Measurements from ENCODE around the gene OCLN. TPM values are rescaled to one million over a fixed set of nuclear protein-coding genes. Genes with fewer than 3 reads are reported as not detected.

Gene OCLN
- total RNA-seq, 2 donors from 2014 or later = 117 to 124 TPM

DNA sequence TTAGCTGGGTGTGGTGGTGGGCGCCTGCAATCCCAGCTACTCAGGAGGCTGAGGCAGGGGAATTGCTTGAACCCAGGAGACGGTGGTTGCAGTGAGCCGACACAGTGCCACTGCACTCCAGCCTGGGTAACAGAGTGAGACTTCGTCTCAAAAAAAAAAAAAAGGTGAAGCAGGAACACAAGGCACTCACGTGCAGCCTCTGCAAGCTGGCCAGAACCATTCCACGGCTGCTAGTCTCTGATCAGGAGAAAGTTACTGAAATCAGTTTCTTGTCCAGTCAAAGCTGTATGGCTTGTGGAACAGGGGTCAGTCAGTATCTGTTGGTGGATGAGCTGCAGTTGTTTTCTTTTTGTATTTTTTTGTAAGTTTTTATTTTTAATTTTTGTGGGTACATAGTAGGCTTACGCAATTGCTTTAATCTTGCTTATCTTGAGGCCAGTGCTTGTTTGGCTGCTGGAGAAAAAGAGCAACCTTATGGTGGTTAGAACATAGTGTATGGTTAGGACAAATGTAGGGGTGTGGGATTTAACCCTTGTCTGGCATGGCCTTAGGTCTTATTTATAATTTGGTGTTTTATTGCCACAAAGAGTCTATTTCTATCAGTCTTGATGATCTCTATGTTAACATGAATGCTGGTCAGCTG lies 34.7 kb downstream of the OCLN start:
- H3K9me3 ChIP-seq (ENCODE audit: control insufficient read depth, low read length) = no peaks in the 10 kb centered on the region
- Mint-ChIP-seq H3K36me3 (ENCODE audit: low read depth) (peaks cover 54% of the 10 kb centered on the region), H3K4me1 (peaks cover 37% of the 10 kb centered on the region), H3K9me3 (no peaks in the 10 kb centered on the region), H3K4me3 (no peak overlapping the region), H3K27ac (no peak overlapping the region), H3K27me3 (ENCODE audit: insufficient read depth) (no peaks in the 10 kb centered on the region)
- H3K27ac ChIP-seq (ENCODE audit: low read depth, low read length) = no peak overlapping the region
- TF ChIP-seq, protein P1, sequence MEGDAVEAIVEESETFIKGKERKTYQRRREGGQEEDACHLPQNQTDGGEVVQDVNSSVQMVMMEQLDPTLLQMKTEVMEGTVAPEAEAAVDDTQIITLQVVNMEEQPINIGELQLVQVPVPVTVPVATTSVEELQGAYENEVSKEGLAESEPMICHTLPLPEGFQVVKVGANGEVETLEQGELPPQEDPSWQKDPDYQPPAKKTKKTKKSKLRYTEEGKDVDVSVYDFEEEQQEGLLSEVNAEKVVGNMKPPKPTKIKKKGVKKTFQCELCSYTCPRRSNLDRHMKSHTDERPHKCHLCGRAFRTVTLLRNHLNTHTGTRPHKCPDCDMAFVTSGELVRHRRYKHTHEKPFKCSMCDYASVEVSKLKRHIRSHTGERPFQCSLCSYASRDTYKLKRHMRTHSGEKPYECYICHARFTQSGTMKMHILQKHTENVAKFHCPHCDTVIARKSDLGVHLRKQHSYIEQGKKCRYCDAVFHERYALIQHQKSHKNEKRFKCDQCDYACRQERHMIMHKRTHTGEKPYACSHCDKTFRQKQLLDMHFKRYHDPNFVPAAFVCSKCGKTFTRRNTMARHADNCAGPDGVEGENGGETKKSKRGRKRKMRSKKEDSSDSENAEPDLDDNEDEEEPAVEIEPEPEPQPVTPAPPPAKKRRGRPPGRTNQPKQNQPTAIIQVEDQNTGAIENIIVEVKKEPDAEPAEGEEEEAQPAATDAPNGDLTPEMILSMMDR (conservative IDR thresholded peaks at IDR 0.05) = no peak
- no peak for DNase-seq
- no peak overlapping the region for H3K4me3 ChIP-seq (ENCODE audit: low read length)
- H3K4me1 ChIP-seq (ENCODE audit: control insufficient read depth, insufficient read depth, low read length) = peaks cover 10% of the 10 kb centered on the region
- H3K36me3 ChIP-seq (ENCODE audit: control insufficient read depth, insufficient read depth, low read length) = peaks cover 47% of the 10 kb centered on the region
- 90 to 96% methylated on average over 7 of the region's 7 CpGs for WGBS, 2 experiments (ENCODE audit: insufficient coverage in 1 of 2, insufficient read length in 1 of 2)
- no peaks in the 10 kb centered on the region for H3K27me3 ChIP-seq (ENCODE audit: control insufficient read depth, insufficient read depth, low read length, poor library complexity, severe bottlenecking)
- H3K9ac ChIP-seq (ENCODE audit: extremely low read depth, low read length, poor library complexity, severe bottlenecking) = no peak overlapping the region

DNA sequence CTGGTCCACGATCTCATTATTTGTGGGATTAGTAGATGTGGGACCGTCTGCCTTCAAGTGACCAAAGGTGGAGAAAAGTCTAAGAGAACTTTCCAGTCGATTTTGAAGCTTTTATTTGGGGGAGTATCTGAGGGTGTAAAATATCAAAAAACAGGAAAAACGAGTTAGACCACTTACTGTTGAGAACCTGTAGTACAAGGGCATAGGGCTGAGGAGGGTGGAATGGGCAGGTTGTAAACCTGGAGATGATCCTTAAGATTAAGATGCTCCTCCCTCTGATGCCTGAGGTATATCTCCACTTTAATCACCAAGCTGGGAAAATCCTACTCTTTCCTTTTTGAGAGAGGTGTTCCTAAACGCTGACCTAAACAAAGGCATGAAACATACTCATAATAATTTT lies 35.4 kb downstream of the OCLN start:
- Mint-ChIP-seq H3K4me1 (peaks cover 37% of the 10 kb centered on the region), H3K4me3 (no peak overlapping the region), H3K27me3 (ENCODE audit: insufficient read depth) (no peaks in the 10 kb centered on the region), H3K27ac (no peak overlapping the region), H3K9me3 (no peaks in the 10 kb centered on the region), H3K36me3 (ENCODE audit: low read depth) (peaks cover 53% of the 10 kb centered on the region)
- Histone ChIP-seq H3K27me3 (ENCODE audit: control insufficient read depth, insufficient read depth, low read length, poor library complexity, severe bottlenecking) (no peaks in the 10 kb centered on the region), H3K9ac (ENCODE audit: extremely low read depth, low read length, poor library complexity, severe bottlenecking) (no peak overlapping the region), H3K4me3 (ENCODE audit: low read length) (no peak overlapping the region), H3K4me1 (ENCODE audit: control insufficient read depth, insufficient read depth, low read length) (peaks cover 10% of the 10 kb centered on the region), H3K9me3 (ENCODE audit: control insufficient read depth, low read length) (no peaks in the 10 kb centered on the region), H3K36me3 (ENCODE audit: control insufficient read depth, insufficient read depth, low read length) (peaks cover 43% of the 10 kb centered on the region), H3K27ac (ENCODE audit: low read depth, low read length) (no peak overlapping the region)
- WGBS, 2 experiments (ENCODE audit: insufficient coverage in 1 of 2, insufficient read length in 1 of 2) = 90 to 92% methylated on average over 4 to 5 of the region's 5 CpGs
- no peak for DNase-seq
- TF ChIP-seq, protein P1 (conservative IDR thresholded peaks at IDR 0.05) = no peak

DNA sequence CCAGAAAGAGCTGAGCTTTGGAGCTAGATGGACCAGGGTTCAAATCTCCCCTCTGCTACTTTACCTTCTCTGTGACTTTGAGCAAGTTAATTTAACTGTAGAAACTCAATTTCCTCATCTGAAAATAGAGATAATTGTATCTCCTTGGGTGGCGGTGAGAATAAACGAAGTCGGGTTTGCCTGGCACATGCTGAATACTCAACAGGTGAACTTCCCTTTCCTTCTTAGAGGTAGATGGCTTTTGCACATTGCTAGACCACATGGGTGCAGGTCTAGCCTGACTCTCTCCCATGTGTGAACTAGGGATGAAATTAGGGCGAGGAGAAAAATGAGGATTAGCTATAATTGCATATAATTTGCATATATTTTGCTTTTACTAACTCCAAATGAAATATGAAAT lies 36.0 kb downstream of the OCLN start:
- no peak overlapping the region for H3K27ac ChIP-seq (ENCODE audit: low read depth, low read length)
- H3K36me3 ChIP-seq (ENCODE audit: control insufficient read depth, insufficient read depth, low read length) = peaks cover 48% of the 10 kb centered on the region
- 94 to 100% methylated on average over 3 of the region's 4 CpGs for WGBS, 2 experiments (ENCODE audit: insufficient coverage in 1 of 2, insufficient read length in 1 of 2)
- Mint-ChIP-seq H3K36me3 (ENCODE audit: low read depth) (peaks cover 57% of the 10 kb centered on the region), H3K27me3 (ENCODE audit: insufficient read depth) (no peaks in the 10 kb centered on the region), H3K4me1 (peaks cover 37% of the 10 kb centered on the region), H3K27ac (no peak overlapping the region), H3K4me3 (no peak overlapping the region), H3K9me3 (no peaks in the 10 kb centered on the region)
- H3K9ac ChIP-seq (ENCODE audit: extremely low read depth, low read length, poor library complexity, severe bottlenecking) = no peak overlapping the region
- no peak for DNase-seq
- H3K9me3 ChIP-seq (ENCODE audit: control insufficient read depth, low read length) = no peaks in the 10 kb centered on the region
- no peak overlapping the region for H3K4me3 ChIP-seq (ENCODE audit: low read length)
- TF ChIP-seq, protein P1 (conservative IDR thresholded peaks at IDR 0.05) = no peak
- no peaks in the 10 kb centered on the region for H3K27me3 ChIP-seq (ENCODE audit: control insufficient read depth, insufficient read depth, low read length, poor library complexity, severe bottlenecking)
- peaks cover 10% of the 10 kb centered on the region for H3K4me1 ChIP-seq (ENCODE audit: control insufficient read depth, insufficient read depth, low read length)
